ENCODE results near the gene PLEKHA5.

DNA sequence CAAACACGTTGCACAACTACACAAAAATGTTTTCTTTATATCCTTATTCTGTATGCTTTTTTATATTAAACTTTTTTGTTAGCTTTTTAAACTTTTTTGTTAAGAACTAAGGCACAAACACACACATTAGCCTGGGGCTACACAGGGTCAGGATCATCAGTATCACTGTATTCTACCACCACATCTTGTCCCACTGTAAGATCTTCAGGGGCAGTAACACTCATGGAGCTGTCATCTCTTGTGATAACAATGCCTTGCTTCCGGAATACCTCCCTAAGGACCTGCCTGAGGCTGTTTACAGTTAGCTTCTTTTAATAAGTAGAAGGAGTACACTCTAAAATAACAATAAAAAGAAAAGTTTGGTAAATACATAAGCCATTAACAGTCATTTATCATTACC, 42.2 kb downstream of the PLEKHA5 start:
- TF ChIP-seq, protein P1, sequence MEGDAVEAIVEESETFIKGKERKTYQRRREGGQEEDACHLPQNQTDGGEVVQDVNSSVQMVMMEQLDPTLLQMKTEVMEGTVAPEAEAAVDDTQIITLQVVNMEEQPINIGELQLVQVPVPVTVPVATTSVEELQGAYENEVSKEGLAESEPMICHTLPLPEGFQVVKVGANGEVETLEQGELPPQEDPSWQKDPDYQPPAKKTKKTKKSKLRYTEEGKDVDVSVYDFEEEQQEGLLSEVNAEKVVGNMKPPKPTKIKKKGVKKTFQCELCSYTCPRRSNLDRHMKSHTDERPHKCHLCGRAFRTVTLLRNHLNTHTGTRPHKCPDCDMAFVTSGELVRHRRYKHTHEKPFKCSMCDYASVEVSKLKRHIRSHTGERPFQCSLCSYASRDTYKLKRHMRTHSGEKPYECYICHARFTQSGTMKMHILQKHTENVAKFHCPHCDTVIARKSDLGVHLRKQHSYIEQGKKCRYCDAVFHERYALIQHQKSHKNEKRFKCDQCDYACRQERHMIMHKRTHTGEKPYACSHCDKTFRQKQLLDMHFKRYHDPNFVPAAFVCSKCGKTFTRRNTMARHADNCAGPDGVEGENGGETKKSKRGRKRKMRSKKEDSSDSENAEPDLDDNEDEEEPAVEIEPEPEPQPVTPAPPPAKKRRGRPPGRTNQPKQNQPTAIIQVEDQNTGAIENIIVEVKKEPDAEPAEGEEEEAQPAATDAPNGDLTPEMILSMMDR (conservative IDR thresholded peaks at IDR 0.05; ENCODE audit: low read depth, low read length), result no peak
- TF ChIP-seq MAZ (IDR thresholded peaks at IDR 0.05; ENCODE audit: borderline replicate concordance, low read depth, low read length), result no peak
- TF ChIP-seq POLR2A (IDR thresholded peaks at IDR 0.05; ENCODE audit: low read depth, low read length), result no peak
- no peak for TF ChIP-seq RAD21 (IDR thresholded peaks at IDR 0.05; ENCODE audit: low read length)
- TF ChIP-seq RFX5 (IDR thresholded peaks at IDR 0.05; ENCODE audit: low read depth, low read length), result no peak
- no peak for TF ChIP-seq MAFK (IDR thresholded peaks at IDR 0.05; ENCODE audit: low read depth, low read length)

Data from IMR-90 (cell line).